Upper lobe of left lung (tissue), 4 donors: ENCODE data around the gene PARP14.

Experiments
- CTCF ChIP-seq, 6 experiments: fragments of 450-650 bp in 4 of 6; fragments of 200-600 bp in 2 of 6; sonication (generic) in 2 of 6; IDR thresholded peaks; one replicate each; pipeline ENCODE4 v1.5.1; 2016 to 2019; ENCODE audit warnings: antibody characterized with exemption in 6 of 6
- EP300 ChIP-seq, 4 donors: sonication (generic); formaldehyde crosslinking; IDR thresholded peaks; one replicate each; pipeline ENCODE4 v1.5.1; 2017; ENCODE audit warnings: antibody characterized with exemption in 4 of 4, control low read depth in 2 of 4
- POLR2A ChIP-seq, 4 donors: fragments of 450-650 bp; IDR thresholded peaks; one replicate each; pipeline ENCODE4 v1.5.1; 2016 to 2017; ENCODE audit warnings: antibody characterized with exemption in 4 of 4, mild to moderate bottlenecking in 2 of 4
- POLR2AphosphoS5 ChIP-seq, 2 donors: sonication (generic); formaldehyde crosslinking; IDR thresholded peaks; one replicate each; pipeline ENCODE4 v1.5.1; 2017; ENCODE audit warnings: antibody characterized with exemption in 2 of 2

GRCh38 chr3:122755491-122755890 is 74.9 kb downstream of the PARP14 start:
- TF ChIP-seq CTCF (IDR thresholded peaks at IDR 0.05) (no peak), EP300 (IDR thresholded peaks at IDR 0.05) (no peak), POLR2A (IDR thresholded peaks at IDR 0.05) (no peak), POLR2AphosphoS5 (IDR thresholded peaks at IDR 0.05) (no peak)
